Ovary (tissue), 3 donors: ENCODE results near the gene CDH23.

ENCODE experiments used
- CTCF ChIP-seq, 3 donors: fragments of 450-650 bp in 2 of 3; fragments of 200-600 bp in 1 of 3; IDR thresholded peaks; one replicate each; pipeline versions ENCODE4 v1.5.1 to v1.8.0; 2016 to 2022; ENCODE audit warnings: antibody characterized with exemption in 3 of 3, mild to moderate bottlenecking in 1 of 3
- POLR2A ChIP-seq: fragments of 450-650 bp; IDR thresholded peaks from one replicate; pipeline ENCODE4 v1.6.1; 2017; ENCODE audit warnings: antibody characterized with exemption, mild to moderate bottlenecking, moderate library complexity
- donor health status: DM: no; HTN: no; CAD: no.

GRCh38 chr10:71817831-71818655 lies 421.3 kb downstream of the CDH23 start:
- TF ChIP-seq CTCF (IDR thresholded peaks at IDR 0.05) = no peak
- TF ChIP-seq POLR2A = no peak
